H9 (cell line): ENCODE measurements around the gene ADORA2B. TPM values are rescaled to one million over a fixed set of nuclear protein-coding genes. Genes with fewer than 3 reads are reported as not detected.
A peak's percentile ranks its signal among the peaks of the same experiment; 100 is the strongest.

Experiments used
- DNase-seq: peaks from one replicate; pipeline ENCODE4 v3.0.0-alpha.2; 2017
- H2AFZ ChIP-seq: one replicate; pipeline ENCODE4 v1.6.1; 2013; ENCODE audit warnings: mild to moderate bottlenecking, low read length, control low read depth, moderate library complexity
- H2AK5ac ChIP-seq: 2 replicates; pipeline ENCODE4 v1.6.1; 2013; ENCODE audit warnings: low read length, control low read depth, mixed read lengths; ENCODE audit not compliant: insufficient read length
- H2BK120ac ChIP-seq: one replicate; pipeline ENCODE4 v1.6.1; 2013; ENCODE audit warnings: low read depth, mild to moderate bottlenecking, low read length, control low read depth, inconsistent platforms; ENCODE audit not compliant: poor library complexity, severe bottlenecking
- H2BK12ac ChIP-seq: 2 replicates; pipeline ENCODE4 v1.6.1; 2013; ENCODE audit warnings: low read length, control low read depth, mixed read lengths, low read depth; ENCODE audit not compliant: insufficient read length
- H2BK15ac ChIP-seq: 2 replicates; pipeline ENCODE4 v1.6.1; 2013; ENCODE audit warnings: low read depth, low read length, control low read depth
- H2BK20ac ChIP-seq: one replicate; pipeline ENCODE4 v1.6.1; 2013; ENCODE audit warnings: low read depth, mild to moderate bottlenecking, low read length, control low read depth, inconsistent platforms; ENCODE audit not compliant: poor library complexity, severe bottlenecking
- H2BK5ac ChIP-seq: 2 replicates; pipeline ENCODE4 v1.6.1; 2013; ENCODE audit warnings: low read length, control low read depth, mixed read lengths; ENCODE audit not compliant: insufficient read length
- H3K14ac ChIP-seq: 2 replicates; pipeline ENCODE4 v1.6.1; 2013; ENCODE audit warnings: low read length, control low read depth; ENCODE audit not compliant: insufficient read depth
- H3K18ac ChIP-seq: 2 replicates; pipeline ENCODE4 v1.6.1; 2013; ENCODE audit warnings: low read depth, mild to moderate bottlenecking, mixed read lengths, low read length, control low read depth; ENCODE audit not compliant: insufficient read length
- H3K23ac ChIP-seq: 2 replicates; pipeline ENCODE4 v1.6.1; 2013; ENCODE audit warnings: low read length, control low read depth, mixed read lengths, low read depth; ENCODE audit not compliant: insufficient read length
- H3K23me2 ChIP-seq: 2 replicates; pipeline ENCODE4 v1.6.1; 2013; ENCODE audit warnings: low read depth, mild to moderate bottlenecking, mixed read lengths, low read length, control low read depth; ENCODE audit not compliant: insufficient read length, poor library complexity, severe bottlenecking
- H3K27ac ChIP-seq: 2 replicates; pipeline ENCODE4 v1.5.1; 2013; ENCODE audit warnings: low read length, control low read depth, mixed read lengths, low read depth; ENCODE audit not compliant: insufficient read length
- H3K27me3 ChIP-seq: 2 replicates; pipeline ENCODE4 v1.6.1; 2013; ENCODE audit warnings: low read length, control low read depth, inconsistent platforms; ENCODE audit not compliant: insufficient read depth
- H3K4ac ChIP-seq: 2 replicates; pipeline ENCODE4 v1.6.1; 2013; ENCODE audit warnings: low read depth, mild to moderate bottlenecking, control low read depth, inconsistent platforms, low read length, moderate library complexity
- H3K4me1 ChIP-seq: 2 replicates; pipeline ENCODE4 v1.6.1; 2013; ENCODE audit warnings: low read length, control low read depth, inconsistent platforms; ENCODE audit not compliant: insufficient read depth
- H3K4me2 ChIP-seq: 2 replicates; pipeline ENCODE4 v1.6.1; 2013; ENCODE audit warnings: low read length, control low read depth, mixed read lengths; ENCODE audit not compliant: insufficient read length, insufficient read depth
- H3K56ac ChIP-seq: 2 replicates; pipeline ENCODE4 v1.6.1; 2013; ENCODE audit warnings: low read depth, mild to moderate bottlenecking, mixed read lengths, low read length, control low read depth; ENCODE audit not compliant: insufficient read length
- H3K79me1 ChIP-seq: 2 replicates; pipeline ENCODE4 v1.6.1; 2013; ENCODE audit warnings: low read depth, mild to moderate bottlenecking, moderate library complexity, low read length, control low read depth, inconsistent platforms; ENCODE audit not compliant: insufficient read depth, poor library complexity, severe bottlenecking
- H3K79me2 ChIP-seq: 2 replicates; pipeline ENCODE4 v1.6.1; 2013; ENCODE audit warnings: low read length, control low read depth, inconsistent platforms; ENCODE audit not compliant: insufficient read depth
- H3K9ac ChIP-seq: 2 replicates; pipeline ENCODE4 v1.6.1; 2013; ENCODE audit warnings: low read length, control low read depth, mixed read lengths; ENCODE audit not compliant: insufficient read length; ENCODE audit errors: extremely low read depth
- H3K9me3 ChIP-seq: one replicate; pipeline ENCODE4 v1.6.1; 2013; ENCODE audit warnings: low read depth, low read length, inconsistent platforms; ENCODE audit not compliant: control insufficient read depth
- H3T11ph ChIP-seq: one replicate; pipeline ENCODE4 v1.6.1; 2013; ENCODE audit warnings: mild to moderate bottlenecking, low read length, control low read depth, inconsistent platforms
- H4K20me1 ChIP-seq: one replicate; pipeline ENCODE4 v1.6.1; 2013; ENCODE audit not compliant: control insufficient read depth, insufficient read length, insufficient read depth
- H4K5ac ChIP-seq: 2 replicates; pipeline ENCODE4 v1.6.1; 2013; ENCODE audit warnings: low read depth, mild to moderate bottlenecking, mixed read lengths, low read length, control low read depth; ENCODE audit not compliant: insufficient read length
- H4K8ac ChIP-seq: replicated peaks from 2 replicates; pipeline ENCODE4 v1.6.1; 2013; ENCODE audit warnings: low read length, control low read depth, mixed read lengths, low read depth; ENCODE audit not compliant: insufficient read length
- H4K91ac ChIP-seq: 2 replicates; pipeline ENCODE4 v1.6.1; 2013; ENCODE audit warnings: low read depth, mild to moderate bottlenecking, moderate library complexity, mixed read lengths, low read length, control low read depth; ENCODE audit not compliant: insufficient read length
- H3K27ac Mint-ChIP-seq, 3 experiments: 2 replicates in 2 of 3; 3 replicates in 1 of 3; pipeline ENCODE4 v1.8.0; 2020 to 2021; ENCODE audit warnings: mixed read lengths in 3 of 3, mild to moderate bottlenecking in 1 of 3, moderate library complexity in 1 of 3
- H3K27me3 Mint-ChIP-seq: 2 replicates; pipeline ENCODE4 v1.8.0; 2021; ENCODE audit warnings: low read depth, mild to moderate bottlenecking, moderate library complexity, mixed read lengths
- H3K36me3 Mint-ChIP-seq, 3 experiments: 2 replicates in 2 of 3; 3 replicates in 1 of 3; pipeline ENCODE4 v1.8.0; 2020 to 2021; ENCODE audit warnings: low read depth in 3 of 3, mixed read lengths in 3 of 3; ENCODE audit not compliant: insufficient read depth in 1 of 3
- H3K4me1 Mint-ChIP-seq, 2 experiments: 2 replicates each; pipeline ENCODE4 v1.8.0; 2020; ENCODE audit warnings: mixed read lengths in 2 of 2
- H3K4me3 Mint-ChIP-seq, 2 experiments: 2 replicates in 1 of 2; 3 replicates in 1 of 2; pipeline ENCODE4 v1.8.0; 2020 to 2021; ENCODE audit warnings: mild to moderate bottlenecking in 2 of 2, mixed read lengths in 2 of 2, moderate library complexity in 1 of 2
- H3K9me3 Mint-ChIP-seq, 2 experiments: 2 replicates in 1 of 2; 3 replicates in 1 of 2; pipeline ENCODE4 v1.8.0; 2020; ENCODE audit warnings: mild to moderate bottlenecking in 2 of 2, mixed read lengths in 2 of 2, moderate library complexity in 1 of 2
- WGBS: extraction: QIAGEN DNeasy Blood & Tissue Kit; methylation state at CpG from one replicate; pipeline ENCODE4 v1.1.7; 2013; ENCODE audit warnings: missing lambda C conversion rate, low lambda C conversion rate, mixed read lengths; ENCODE audit not compliant: insufficient read length; ENCODE audit errors: extremely low coverage; 5-methylcytosine and 5-hydroxymethylcytosine counted together
- total RNA-seq: library from RNA; stranded (reverse); gene quantifications from 2 replicates; pipeline ENCODE4 v1.2.1, GENCODE V29; 2021
- TF ChIP-seq, protein P1 (sequence below): fragments of 200-600 bp; sonication (generic); conservative IDR thresholded peaks from 3 replicates; pipeline ENCODE4 v1.8.0; 2021; ENCODE audit warnings: antibody characterized with exemption, mild to moderate bottlenecking

The ADORA2B gene
- total RNA-seq, 1 experiment from 2014 or later: 3.1 TPM

DNA sequence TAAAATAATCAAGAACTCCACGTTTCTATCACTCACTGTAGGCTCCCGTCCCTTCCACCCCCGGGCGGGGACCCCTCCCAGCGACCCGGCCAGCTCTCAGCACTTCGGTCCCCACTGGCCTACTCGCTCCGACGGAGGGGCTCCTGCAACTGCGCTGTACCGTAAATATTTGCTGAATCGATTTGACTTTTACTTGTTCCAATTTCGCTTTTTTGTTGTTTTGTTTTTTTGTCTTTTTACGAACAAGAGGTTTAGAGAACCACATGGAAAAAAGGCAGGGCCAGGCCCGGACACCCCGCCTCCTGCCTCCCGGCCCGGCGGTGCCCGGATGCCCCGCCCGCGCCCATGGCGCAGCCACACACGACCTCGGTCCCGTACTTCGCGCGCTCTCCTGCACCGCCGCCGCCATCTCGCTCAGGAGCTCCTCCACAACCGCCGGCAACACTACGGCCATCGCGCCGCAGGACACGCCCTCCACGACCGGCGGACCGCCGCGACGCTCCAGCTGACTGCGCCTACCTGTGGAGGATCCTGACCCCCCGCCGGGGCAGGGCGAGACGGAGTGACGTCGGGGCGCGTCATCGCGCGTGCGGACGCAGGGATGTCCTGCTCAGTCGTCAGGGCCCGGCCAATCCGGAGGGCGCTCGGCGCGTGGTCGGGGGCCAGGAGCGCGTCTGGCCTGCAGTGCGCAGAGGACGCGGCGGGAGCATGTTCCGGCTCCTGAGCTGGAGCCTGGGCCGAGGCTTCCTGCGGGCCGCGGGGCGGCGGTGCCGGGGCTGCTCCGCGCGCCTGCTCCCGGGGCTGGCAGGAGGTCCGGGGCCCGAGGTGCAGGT is 54.4 kb downstream of the ADORA2B start, which contains the start of the genes TTC19 and ZSWIM7:
Gene TTC19 (plus strand): TSS at position 684 of the 833 bp plus-strand sequence. CDS start 25 bp downstream, at position 709.
Gene ZSWIM7 (minus strand): TSS at position 564 of the 833 bp plus-strand sequence. CDS start 110 bp downstream, at position 454.
- H4K20me1 ChIP-seq: no peaks in the 10 kb centered on the region
- H2BK15ac ChIP-seq: no peak within 1 kb of the TSS
- peak within 1 kb of the TSS; percentile 93 for H3K18ac ChIP-seq
- H3K56ac ChIP-seq: no peak within 1 kb of the TSS
- H2AK5ac ChIP-seq: no peak within 1 kb of the TSS
- no peak within 1 kb of the TSS for H2BK120ac ChIP-seq
- H3K27me3 Mint-ChIP-seq: no peaks in the 10 kb centered on the region
- peaks cover 13% of the 10 kb centered on the region; the same call in 1 of the 2 replicates for H3K79me2 ChIP-seq
- peak within 1 kb of the TSS; percentile 94 for H3K14ac ChIP-seq
- no peak within 1 kb of the TSS for H3K23ac ChIP-seq
- H2BK12ac ChIP-seq: no peak within 1 kb of the TSS
- no peak within 1 kb of the TSS; the same call in 1 of the 2 replicates for H3K4ac ChIP-seq
- H3K27me3 ChIP-seq: no peaks in the 10 kb centered on the region
- no peak within 1 kb of the TSS for H2BK20ac ChIP-seq
- H3T11ph ChIP-seq: no peak within 1 kb of the TSS
- H3K4me2 ChIP-seq: peak within 1 kb of the TSS; percentile 93
- TF ChIP-seq, protein P1, sequence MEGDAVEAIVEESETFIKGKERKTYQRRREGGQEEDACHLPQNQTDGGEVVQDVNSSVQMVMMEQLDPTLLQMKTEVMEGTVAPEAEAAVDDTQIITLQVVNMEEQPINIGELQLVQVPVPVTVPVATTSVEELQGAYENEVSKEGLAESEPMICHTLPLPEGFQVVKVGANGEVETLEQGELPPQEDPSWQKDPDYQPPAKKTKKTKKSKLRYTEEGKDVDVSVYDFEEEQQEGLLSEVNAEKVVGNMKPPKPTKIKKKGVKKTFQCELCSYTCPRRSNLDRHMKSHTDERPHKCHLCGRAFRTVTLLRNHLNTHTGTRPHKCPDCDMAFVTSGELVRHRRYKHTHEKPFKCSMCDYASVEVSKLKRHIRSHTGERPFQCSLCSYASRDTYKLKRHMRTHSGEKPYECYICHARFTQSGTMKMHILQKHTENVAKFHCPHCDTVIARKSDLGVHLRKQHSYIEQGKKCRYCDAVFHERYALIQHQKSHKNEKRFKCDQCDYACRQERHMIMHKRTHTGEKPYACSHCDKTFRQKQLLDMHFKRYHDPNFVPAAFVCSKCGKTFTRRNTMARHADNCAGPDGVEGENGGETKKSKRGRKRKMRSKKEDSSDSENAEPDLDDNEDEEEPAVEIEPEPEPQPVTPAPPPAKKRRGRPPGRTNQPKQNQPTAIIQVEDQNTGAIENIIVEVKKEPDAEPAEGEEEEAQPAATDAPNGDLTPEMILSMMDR: no peak
- peaks cover 36 to 43% (median 42%) of the 10 kb centered on the region in 3 experiments for H3K36me3 Mint-ChIP-seq
- no peaks in the 10 kb centered on the region for H3K9me3 ChIP-seq
- H3K4me1 Mint-ChIP-seq: peaks cover 13 to 16% of the 10 kb centered on the region in 2 experiments
- peak within 1 kb of the TSS; percentile 1 for H3K27ac ChIP-seq
- no peak within 1 kb of the TSS for H4K5ac ChIP-seq
- peaks cover 7 to 10% of the 10 kb centered on the region in 2 experiments for H3K9me3 Mint-ChIP-seq
- H4K8ac ChIP-seq: no peak within 1 kb of the TSS
- H2BK5ac ChIP-seq: no peak within 1 kb of the TSS
- H3K27ac Mint-ChIP-seq: peak within 1 kb of the TSS; percentile 96 to 100 (median 99)
- no CpG with 5 or more reads among the region's 91 CpGs for WGBS
- H2AFZ ChIP-seq: no peak within 1 kb of the TSS
- peaks cover 8% of the 10 kb centered on the region for H3K79me1 ChIP-seq
- H3K4me1 ChIP-seq: 0 out of 2 replicates have a peak, but pooled peaks cover 4% of the 10 kb centered on the region
- H3K9ac ChIP-seq: peak within 1 kb of the TSS; percentile 77
- peak within 1 kb of the TSS; percentile 96 for H3K4me3 Mint-ChIP-seq
- H3K23me2 ChIP-seq: peaks cover 7% of the 10 kb centered on the region
- DNase-seq: peak; percentile 99
- no peak within 1 kb of the TSS for H4K91ac ChIP-seq
